WTC11 (cell line): Measurements from ENCODE around the gene FAS. TPM values are rescaled to one million over a fixed set of nuclear protein-coding genes. Genes with fewer than 3 reads are reported as not detected.

Experiments used
- ATAC-seq: fragments of 200-7000 bp; cut with Tn5 transposase; 2 replicates; pipeline ENCODE4 v1.10.0; 2021; ENCODE audit warnings: mild to moderate bottlenecking, moderate library complexity
- CTCF ChIA-PET: fragments of 300-600 bp; sonication (Branson Sonifier 250); formaldehyde crosslinking; loops from one replicate; lab custom pipeline; 2021; ENCODE audit warnings: antibody characterized with exemption; lab: Charles Lee
- POLR2A ChIA-PET: fragments of 350-600 bp; sonication (Branson Sonifier 250); formaldehyde crosslinking; loops from one replicate; lab custom pipeline; 2021; ENCODE audit warnings: antibody characterized with exemption; lab: Charles Lee
- DNase-seq: peaks from one replicate; pipeline ENCODE4 v3.0.0; 2021; ENCODE audit warnings: low spot score
- H3K27ac Mint-ChIP-seq: 2 replicates; pipeline ENCODE4 v1.8.0; 2021; ENCODE audit warnings: mixed read lengths
- H3K27me3 Mint-ChIP-seq: 2 replicates; pipeline ENCODE4 v1.8.0; 2021; ENCODE audit warnings: low read depth, mild to moderate bottlenecking, moderate library complexity, mixed read lengths
- H3K36me3 Mint-ChIP-seq: 2 replicates; pipeline ENCODE4 v1.8.0; 2021; ENCODE audit warnings: mixed read lengths
- H3K4me1 Mint-ChIP-seq: 2 replicates; pipeline ENCODE4 v1.8.0; 2022; ENCODE audit warnings: mixed read lengths
- H3K4me3 Mint-ChIP-seq: 2 replicates; pipeline ENCODE4 v1.8.0; 2021; ENCODE audit warnings: mild to moderate bottlenecking, moderate library complexity, mixed read lengths
- H3K9me3 Mint-ChIP-seq: 2 replicates; pipeline ENCODE4 v1.8.0; 2021; ENCODE audit warnings: mixed read lengths
- AR ChIP-seq: fragments of 250-450 bp; sonication (Bioruptor Pico); IDR thresholded peaks from 2 replicates; pipeline ENCODE4 v1.9.0; 2021; ENCODE audit warnings: mild to moderate bottlenecking
- ATF2 ChIP-seq: sonication (generic); formaldehyde crosslinking; IDR thresholded peaks from 2 replicates; pipeline ENCODE4 v1.8.1; 2022; ENCODE audit warnings: low read depth, missing genetic modification reagents, borderline replicate concordance
- CBFB ChIP-seq: sonication (generic); formaldehyde crosslinking; IDR thresholded peaks from 2 replicates; pipeline ENCODE4 v1.8.1; 2022; ENCODE audit warnings: mild to moderate bottlenecking, low read depth, missing genetic modification reagents
- CTCF ChIP-seq: fragments of 200-600 bp; IDR thresholded peaks from 2 replicates; pipeline ENCODE4 v1.8.0; 2022; ENCODE audit warnings: antibody characterized with exemption
- E2F1 ChIP-seq: sonication (generic); formaldehyde crosslinking; IDR thresholded peaks from 2 replicates; pipeline ENCODE4 v1.8.0; 2022; ENCODE audit warnings: mild to moderate bottlenecking, missing genetic modification reagents
- EMX1 ChIP-seq: fragments of 250-450 bp; sonication (Bioruptor Pico); IDR thresholded peaks from 2 replicates; pipeline ENCODE4 v1.8.0; 2021; ENCODE audit warnings: mild to moderate bottlenecking
- GRHL2 ChIP-seq: fragments of 250-450 bp; sonication (Bioruptor Pico); IDR thresholded peaks from 2 replicates; pipeline ENCODE4 v1.8.0; 2022; ENCODE audit warnings: mild to moderate bottlenecking, moderate library complexity; ENCODE audit not compliant: insufficient replicate concordance, severe bottlenecking
- HMGXB4 ChIP-seq: sonication (generic); formaldehyde crosslinking; IDR thresholded peaks from 2 replicates; pipeline ENCODE4 v1.8.1; 2023; ENCODE audit warnings: mild to moderate bottlenecking, moderate library complexity, missing genetic modification reagents
- MLX ChIP-seq: sonication (generic); formaldehyde crosslinking; IDR thresholded peaks from 2 replicates; pipeline ENCODE4 v1.8.1; 2023; ENCODE audit warnings: mild to moderate bottlenecking, missing genetic modification reagents, moderate library complexity
- NFYB ChIP-seq: sonication (generic); formaldehyde crosslinking; conservative IDR thresholded peaks from 2 replicates; pipeline ENCODE4 v1.8.0; 2022; ENCODE audit warnings: low read depth, missing genetic modification reagents
- PRRX2 ChIP-seq: fragments of 250-450 bp; sonication (Bioruptor Pico); IDR thresholded peaks from 2 replicates; pipeline ENCODE4 v1.8.0; 2021; ENCODE audit warnings: mild to moderate bottlenecking
- RELA ChIP-seq: sonication (generic); formaldehyde crosslinking; IDR thresholded peaks from 2 replicates; pipeline ENCODE4 v1.8.1; 2022; ENCODE audit warnings: missing genetic modification reagents, mild to moderate bottlenecking, borderline replicate concordance
- SMAD3 ChIP-seq: sonication (generic); formaldehyde crosslinking; IDR thresholded peaks from 2 replicates; pipeline ENCODE4 v1.8.0; 2022; ENCODE audit warnings: missing genetic modification reagents, mild to moderate bottlenecking, borderline replicate concordance
- SOX15 ChIP-seq: fragments of 250-450 bp; sonication (Bioruptor Pico); IDR thresholded peaks from 2 replicates; pipeline ENCODE4 v1.9.0; 2021; ENCODE audit warnings: mild to moderate bottlenecking
- TP53 ChIP-seq: sonication (generic); formaldehyde crosslinking; IDR thresholded peaks from 2 replicates; pipeline ENCODE4 v1.8.1; 2023; ENCODE audit warnings: mild to moderate bottlenecking, missing genetic modification reagents
- ZBTB21 ChIP-seq: sonication (generic); formaldehyde crosslinking; IDR thresholded peaks from 2 replicates; pipeline ENCODE4 v1.8.1; 2023; ENCODE audit warnings: mild to moderate bottlenecking, missing genetic modification reagents, borderline replicate concordance
- ZNF263 ChIP-seq: sonication (generic); formaldehyde crosslinking; IDR thresholded peaks from 2 replicates; pipeline ENCODE4 v1.8.1; 2022; ENCODE audit warnings: low read depth, mild to moderate bottlenecking, moderate library complexity, missing genetic modification reagents
- ZNF425 ChIP-seq: fragments of 250-450 bp; sonication (Bioruptor Pico); conservative IDR thresholded peaks from 2 replicates; pipeline ENCODE4 v1.9.0; 2021; ENCODE audit warnings: mild to moderate bottlenecking
- total RNA-seq: library from RNA; stranded (reverse); gene quantifications from 3 replicates; pipeline ENCODE4 v1.2.3, GENCODE V29; 2021

FAS gene
- total RNA-seq, 1 experiment from 2014 or later = 4.1 TPM

GRCh38 chr10:89022734-89023133 lies 32.1 kb downstream of the FAS start:
- Mint-ChIP-seq H3K27ac (no peak overlapping the region), H3K36me3 (peaks cover 21% of the 10 kb centered on the region), H3K4me1 (no peaks in the 10 kb centered on the region), H3K4me3 (no peak overlapping the region), H3K27me3 (no peaks in the 10 kb centered on the region), H3K9me3 (peaks cover 27% of the 10 kb centered on the region)
- CTCF ChIA-PET = no interaction called here
- DNase-seq (no peak), ATAC-seq (no peak)
- TF ChIP-seq CBFB (CRISPR knock-in tag) (no peak), GRHL2 (CRISPR knock-in tag) (no peak), EMX1 (CRISPR knock-in tag) (no peak)
- POLR2A ChIA-PET = no interaction called here

GRCh38 chr10:89025453-89025852 lies 34.9 kb downstream of the FAS start:
- H3K27ac Mint-ChIP-seq = no peak overlapping the region
- ATAC-seq = no peak
- no peak for DNase-seq
- H3K9me3 Mint-ChIP-seq = peaks cover 11% of the 10 kb centered on the region
- H3K27me3 Mint-ChIP-seq = no peaks in the 10 kb centered on the region
- H3K4me3 Mint-ChIP-seq = no peak overlapping the region
- ChIA-PET POLR2A (no interaction called here), CTCF (interaction anchor here (0.5 kb wide), 1 partner anchor 94 kb away, joined by 4 read pairs; no protein-coding TSS in a partner anchor)
- peaks cover 7% of the 10 kb centered on the region for H3K36me3 Mint-ChIP-seq
- H3K4me1 Mint-ChIP-seq = no peaks in the 10 kb centered on the region
- TF ChIP-seq PRRX2 (CRISPR knock-in tag) (no peak), SMAD3 (no peak), E2F1 (no peak), NFYB (CRISPR knock-in tag) (no peak), RELA (CRISPR knock-in tag) (no peak), SOX15 (CRISPR knock-in tag) (no peak), ZBTB21 (no peak), AR (CRISPR knock-in tag) (no peak), HMGXB4 (CRISPR knock-in tag) (no peak), ATF2 (no peak), ZNF425 (CRISPR knock-in tag) (no peak), MLX (CRISPR knock-in tag) (no peak), ZNF263 (no peak), CTCF (no peak), TP53 (no peak)
